Stimulated activated naive CD8-positive, alpha-beta T cell treated with anti-CD3 and anti-CD28 coated beads, Interleukin-15, Interleukin-2, amounts not matched to agents 100 ng/mL and 50 ng/mL, for 24 hours (primary cell): ENCODE data around the gene POLH.
"Not testable (repeated sequence)": the region's sequence is repeated elsewhere in the genome, so short reads cannot be mapped to it uniquely, and the experiment has no call there.

Experiments used
- H3K27ac Mint-ChIP-seq: one replicate; pipeline ENCODE4 v1.8.0; 2021; ENCODE audit warnings: mild to moderate bottlenecking, mixed read lengths
- H3K27me3 Mint-ChIP-seq: one replicate; pipeline ENCODE4 v1.8.0; 2021; ENCODE audit warnings: mixed read lengths
- H3K36me3 Mint-ChIP-seq: one replicate; pipeline ENCODE4 v1.8.0; 2021; ENCODE audit warnings: low read depth, mixed read lengths
- H3K4me1 Mint-ChIP-seq: one replicate; pipeline ENCODE4 v1.8.0; 2021; ENCODE audit warnings: low read depth, mixed read lengths
- H3K4me3 Mint-ChIP-seq: one replicate; pipeline ENCODE4 v1.8.0; 2021; ENCODE audit warnings: mild to moderate bottlenecking, mixed read lengths
- H3K9me3 Mint-ChIP-seq: one replicate; pipeline ENCODE4 v1.8.0; 2021; ENCODE audit warnings: mixed read lengths

POLH gene

GRCh38 chr6:43575772-43576551 lies at the start of gene POLH, which contains the start of gene XPO5:
Gene POLH, plus strand, starts transcription at chr6:43576185. Its CDS starts 6,135 bp downstream, at chr6:43582320.
Gene XPO5, minus strand, starts transcription at chr6:43576038. Its CDS starts 174 bp downstream, at chr6:43575864.
- peak within 1 kb of the TSS; percentile 94 for H3K27ac Mint-ChIP-seq
- peak within 1 kb of the TSS; percentile 97 for H3K4me3 Mint-ChIP-seq
- peaks cover 53% of the 10 kb centered on the region for H3K36me3 Mint-ChIP-seq
- H3K4me1 Mint-ChIP-seq: peaks cover 58% of the 10 kb centered on the region
- H3K9me3 Mint-ChIP-seq: no peaks in the 10 kb centered on the region
- H3K27me3 Mint-ChIP-seq: no peaks in the 10 kb centered on the region

- Mint-ChIP-seq H3K9me3 (no peaks in the 10 kb centered on the region), H3K27me3 (no peaks in the 10 kb centered on the region), H3K4me3 (no peak overlapping the region), H3K4me1 (no peaks in the 10 kb centered on the region), H3K27ac (no peak overlapping the region), H3K36me3 (peaks cover 59% of the 10 kb centered on the region)
These were observed 43.8 kb upstream of the POLH start for GRCh38 chr6:43532201-43532600.

GRCh38 chr6:43538986-43539385 lies 37.0 kb upstream of the POLH start:
- not testable (repeated sequence) for H3K27ac Mint-ChIP-seq, H3K27me3 Mint-ChIP-seq, H3K4me3 Mint-ChIP-seq, H3K9me3 Mint-ChIP-seq, H3K4me1 Mint-ChIP-seq
- H3K36me3 Mint-ChIP-seq: peaks cover 50% of the 10 kb centered on the region

- H3K36me3 Mint-ChIP-seq: peaks cover 54% of the 10 kb centered on the region
- H3K4me1 Mint-ChIP-seq, H3K4me3 Mint-ChIP-seq: not testable (repeated sequence)
These were observed 36.6 kb upstream of the POLH start for GRCh38 chr6:43539409-43539808.

GRCh38 chr6:43540507-43540906 lies 35.5 kb upstream of the POLH start:
- no peaks in the 10 kb centered on the region for H3K4me1 Mint-ChIP-seq
- no peak overlapping the region for H3K4me3 Mint-ChIP-seq
- peaks cover 56% of the 10 kb centered on the region for H3K36me3 Mint-ChIP-seq
- H3K27me3 Mint-ChIP-seq: no peaks in the 10 kb centered on the region
- H3K9me3 Mint-ChIP-seq: no peaks in the 10 kb centered on the region
- H3K27ac Mint-ChIP-seq: no peak overlapping the region

More at GRCh38 chr6:43539409-43539808, 36.6 kb upstream of the POLH start:
- H3K27me3 Mint-ChIP-seq, H3K27ac Mint-ChIP-seq, H3K9me3 Mint-ChIP-seq: not testable (repeated sequence)

- Mint-ChIP-seq H3K9me3 (no peaks in the 10 kb centered on the region), H3K4me1 (no peaks in the 10 kb centered on the region), H3K36me3 (peaks cover 63% of the 10 kb centered on the region), H3K27ac (no peak overlapping the region), H3K27me3 (no peaks in the 10 kb centered on the region), H3K4me3 (no peak overlapping the region)
These were observed 34.1 kb upstream of the POLH start for GRCh38 chr6:43541774-43542471.

GRCh38 chr6:43544461-43544860 lies 31.5 kb upstream of the POLH start:
- Mint-ChIP-seq H3K4me1 (no peaks in the 10 kb centered on the region), H3K27ac (no peak overlapping the region), H3K36me3 (peaks cover 69% of the 10 kb centered on the region), H3K27me3 (no peaks in the 10 kb centered on the region), H3K4me3 (no peak overlapping the region), H3K9me3 (no peaks in the 10 kb centered on the region)

GRCh38 chr6:43547222-43547621 lies 28.8 kb upstream of the POLH start:
- no peak overlapping the region for H3K27ac Mint-ChIP-seq
- H3K9me3 Mint-ChIP-seq: no peaks in the 10 kb centered on the region
- no peaks in the 10 kb centered on the region for H3K27me3 Mint-ChIP-seq
- no peak overlapping the region for H3K4me3 Mint-ChIP-seq
- peaks cover 76% of the 10 kb centered on the region for H3K36me3 Mint-ChIP-seq
- no peaks in the 10 kb centered on the region for H3K4me1 Mint-ChIP-seq

GRCh38 chr6:43557620-43558019 lies 18.4 kb upstream of the POLH start:
- not testable (repeated sequence) for H3K4me1 Mint-ChIP-seq, H3K4me3 Mint-ChIP-seq, H3K27me3 Mint-ChIP-seq, H3K9me3 Mint-ChIP-seq, H3K27ac Mint-ChIP-seq
- peaks cover 87% of the 10 kb centered on the region for H3K36me3 Mint-ChIP-seq

GRCh38 chr6:43559328-43559727 lies 16.7 kb upstream of the POLH start:
- Mint-ChIP-seq H3K9me3 (no peaks in the 10 kb centered on the region), H3K4me1 (no peaks in the 10 kb centered on the region), H3K36me3 (peaks cover 80% of the 10 kb centered on the region), H3K27me3 (no peaks in the 10 kb centered on the region), H3K27ac (no peak overlapping the region), H3K4me3 (no peak overlapping the region)

GRCh38 chr6:43570876-43571441 lies 5.0 kb upstream of the POLH start:
- Mint-ChIP-seq H3K4me1 (peaks cover 39% of the 10 kb centered on the region), H3K27me3 (no peaks in the 10 kb centered on the region), H3K36me3 (peaks cover 58% of the 10 kb centered on the region), H3K27ac (peak overlapping the region; percentile 78), H3K9me3 (no peaks in the 10 kb centered on the region), H3K4me3 (peak overlapping the region; percentile 44)

GRCh38 chr6:43572015-43572414 lies 4.0 kb upstream of the POLH start:
- Mint-ChIP-seq H3K36me3 (peaks cover 55% of the 10 kb centered on the region), H3K4me3 (no peak overlapping the region), H3K27ac (peak overlapping the region; percentile 46)

GRCh38 chr6:43575105-43575771 lies 747 bp upstream of the POLH start:
- Mint-ChIP-seq H3K9me3 (no peaks in the 10 kb centered on the region), H3K27me3 (no peaks in the 10 kb centered on the region), H3K36me3 (peaks cover 61% of the 10 kb centered on the region), H3K27ac (peak overlapping the region; percentile 94), H3K4me1 (peaks cover 62% of the 10 kb centered on the region), H3K4me3 (peak overlapping the region; percentile 97)

More at GRCh38 chr6:43572015-43572414, 4.0 kb upstream of the POLH start:
- Mint-ChIP-seq H3K4me1 (peaks cover 40% of the 10 kb centered on the region), H3K27me3 (no peaks in the 10 kb centered on the region), H3K9me3 (no peaks in the 10 kb centered on the region)

- peak overlapping the region; percentile 97 for H3K4me3 Mint-ChIP-seq
- H3K4me1 Mint-ChIP-seq: peaks cover 38% of the 10 kb centered on the region
- H3K27ac Mint-ChIP-seq: peak overlapping the region; percentile 65
- H3K27me3 Mint-ChIP-seq: no peaks in the 10 kb centered on the region
- no peaks in the 10 kb centered on the region for H3K9me3 Mint-ChIP-seq
- H3K36me3 Mint-ChIP-seq: peaks cover 45% of the 10 kb centered on the region
These were observed 2.8 kb downstream of the POLH start for GRCh38 chr6:43578748-43579147.

- H3K27ac Mint-ChIP-seq: peak overlapping the region; percentile 65
- peaks cover 50% of the 10 kb centered on the region for H3K36me3 Mint-ChIP-seq
- no peaks in the 10 kb centered on the region for H3K9me3 Mint-ChIP-seq
- H3K27me3 Mint-ChIP-seq: no peaks in the 10 kb centered on the region
- H3K4me1 Mint-ChIP-seq: peaks cover 39% of the 10 kb centered on the region
- peak overlapping the region; percentile 97 for H3K4me3 Mint-ChIP-seq
These were observed 3.2 kb downstream of the POLH start for GRCh38 chr6:43579171-43579570.
